Superior temporal gyrus (tissue), 1 donor: ENCODE data around the gene RFX4.

Experiments
- DNase-seq: peaks from one replicate; pipeline ENCODE4 v3.0.0-alpha.2; 2016; ENCODE audit errors: extremely low spot score

Gene RFX4

GRCh38 chr12:106646472-106646871 is 63.7 kb downstream of the RFX4 start:
- no peak for DNase-seq

GRCh38 chr12:106647793-106648514 is 65.2 kb downstream of the RFX4 start:
- no peak for DNase-seq

- no peak for DNase-seq
Observed at GRCh38 chr12:106648736-106649135, 65.9 kb downstream of the RFX4 start.

GRCh38 chr12:106651552-106651951 is 68.7 kb downstream of the RFX4 start:
- no peak for DNase-seq

GRCh38 chr12:106652510-106653015 is 69.8 kb downstream of the RFX4 start:
- no peak for DNase-seq

GRCh38 chr12:106655577-106655976 is 72.8 kb downstream of the RFX4 start:
- DNase-seq: no peak

GRCh38 chr12:106657488-106657887 is 74.7 kb downstream of the RFX4 start:
- no peak for DNase-seq

- DNase-seq: no peak
Observed at GRCh38 chr12:106663385-106663784, 80.6 kb downstream of the RFX4 start.

GRCh38 chr12:106669216-106669615 is 86.4 kb downstream of the RFX4 start:
- no peak for DNase-seq

- no peak for DNase-seq
Observed at GRCh38 chr12:106670131-106670530, 87.3 kb downstream of the RFX4 start.

GRCh38 chr12:106671840-106672239 is 89.0 kb downstream of the RFX4 start:
- no peak for DNase-seq

GRCh38 chr12:106672314-106673025 is 89.7 kb downstream of the RFX4 start:
- DNase-seq: no peak

- no peak for DNase-seq
Observed at GRCh38 chr12:106673141-106673540, 90.3 kb downstream of the RFX4 start.

GRCh38 chr12:106675651-106676435 is 93.0 kb downstream of the RFX4 start:
- no peak for DNase-seq

GRCh38 chr12:106679574-106679973 is 96.8 kb downstream of the RFX4 start:
- no peak for DNase-seq

- no peak for DNase-seq
Observed at GRCh38 chr12:106680280-106680679, 97.5 kb downstream of the RFX4 start.

GRCh38 chr12:106681210-106681609 is 98.4 kb downstream of the RFX4 start:
- no peak for DNase-seq

- no peak for DNase-seq
Observed at GRCh38 chr12:106682594-106683234, 99.9 kb downstream of the RFX4 start.

GRCh38 chr12:106684497-106684896 is 101.7 kb downstream of the RFX4 start:
- no peak for DNase-seq

- DNase-seq: no peak
Observed at GRCh38 chr12:106685381-106685780, 102.6 kb downstream of the RFX4 start.

- no peak for DNase-seq
Observed at GRCh38 chr12:106687672-106688071, 104.9 kb downstream of the RFX4 start.
